ENCODE results near the gene KIRREL3.
"Not testable (repeated sequence)": the region's sequence is repeated elsewhere in the genome, so short reads cannot be mapped to it uniquely, and the experiment has no call there.

KIRREL3 gene

GRCh38 chr11:126381960-126382359, 618.6 kb downstream of the KIRREL3 start:
- not testable (repeated sequence) for DNase-seq (ENCODE audit: low read depth)

DNA sequence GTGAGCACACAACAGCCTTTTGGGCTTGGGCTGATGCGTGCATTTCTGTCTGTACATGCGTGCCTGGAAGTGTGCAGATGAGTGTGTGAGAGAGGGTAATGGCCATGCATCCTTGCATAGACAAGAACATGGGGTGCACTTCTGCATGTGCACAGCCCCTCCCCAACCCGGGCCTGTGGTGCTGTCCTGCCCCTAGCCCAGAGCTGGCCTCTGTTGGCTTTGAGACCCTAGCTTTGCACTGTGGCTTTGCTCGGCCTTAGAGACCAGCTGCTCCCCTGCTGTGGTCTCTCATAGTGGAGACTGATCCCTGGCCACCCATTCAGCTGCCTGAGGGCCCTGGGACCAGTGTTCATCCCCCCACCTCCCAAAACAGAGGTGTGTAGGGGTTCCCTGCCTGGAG, 619.7 kb downstream of the KIRREL3 start:
- DNase-seq (ENCODE audit: low read depth) = no peak

DNA sequence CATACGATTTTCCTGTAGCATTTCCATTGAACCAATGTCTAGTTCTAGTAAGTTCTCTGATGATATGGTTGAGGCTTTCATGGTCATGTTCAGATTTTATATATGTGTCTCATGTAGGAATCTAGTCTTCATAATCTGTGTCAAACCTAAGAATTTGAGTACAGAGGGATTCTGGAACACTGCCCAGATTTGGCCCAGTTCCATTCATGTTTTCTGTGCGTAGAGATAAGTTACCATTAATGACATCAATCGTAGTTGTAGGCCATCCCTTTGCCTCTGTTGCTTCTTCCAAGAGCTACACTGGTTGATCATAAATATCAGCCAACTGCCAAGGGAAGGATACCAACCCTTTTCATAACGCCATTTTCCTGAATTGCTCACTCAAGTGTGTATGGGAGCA, 621.8 kb downstream of the KIRREL3 start:
- no peak for DNase-seq (ENCODE audit: low read depth)

DNA sequence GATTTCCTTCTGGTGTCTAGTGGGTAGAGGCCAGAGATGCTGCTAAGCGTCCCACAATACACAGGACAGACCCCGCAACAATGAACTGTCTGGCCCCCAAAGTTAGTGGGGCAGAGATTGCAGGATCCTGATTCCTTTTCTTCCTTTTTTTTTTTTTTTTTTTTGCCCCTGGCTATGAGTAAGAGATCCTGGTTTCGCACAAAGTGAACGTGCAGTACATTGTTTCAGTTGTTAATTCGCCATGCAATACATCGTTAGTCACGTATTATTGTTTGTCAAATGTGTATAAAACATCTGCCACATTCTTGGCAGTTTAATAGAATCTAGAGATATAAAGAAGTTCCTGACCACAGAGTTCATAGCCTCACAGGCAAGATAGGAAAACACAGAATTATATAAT, 624.8 kb downstream of the KIRREL3 start:
- DNase-seq (ENCODE audit: low read depth) = no peak

DNA sequence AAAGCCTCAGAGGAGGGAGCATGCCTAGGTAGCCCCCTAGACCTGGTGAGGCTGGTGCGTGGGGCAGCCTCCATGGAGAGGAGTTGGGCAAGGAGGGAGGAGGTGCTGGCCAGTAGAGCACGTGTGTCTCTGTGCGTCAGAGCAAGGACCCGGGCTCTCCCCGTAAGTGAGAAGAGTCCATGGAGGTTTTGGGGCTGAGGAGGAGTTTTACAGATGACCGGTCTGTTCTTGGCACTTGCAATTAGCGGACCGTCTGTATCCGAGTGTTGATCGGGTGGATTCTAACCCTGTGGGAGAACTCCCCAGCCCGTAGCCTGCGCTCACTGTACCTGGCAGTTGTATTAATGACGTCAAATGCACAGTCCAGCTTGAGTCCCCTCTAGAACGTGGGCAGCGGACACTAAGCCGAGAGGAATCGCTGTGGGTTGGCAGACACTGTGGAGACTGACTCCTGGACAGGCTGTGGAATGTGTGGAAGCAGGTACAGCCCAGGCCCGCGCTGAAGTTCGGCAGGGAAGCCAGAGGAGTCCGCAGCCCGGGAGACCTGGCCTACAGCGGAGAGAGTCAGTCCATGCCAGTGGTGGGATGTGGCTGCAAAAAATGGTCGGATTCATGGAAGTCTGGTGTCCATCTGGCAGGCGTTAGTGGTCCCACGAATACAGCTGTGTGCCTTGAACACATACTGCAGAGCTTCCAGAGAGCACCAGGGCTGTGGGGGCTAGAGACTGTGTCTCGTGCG, 625.8 kb downstream of the KIRREL3 start:
- not testable (repeated sequence) for DNase-seq (ENCODE audit: low read depth)

GRCh38 chr11:126373389-126374066, 627.0 kb downstream of the KIRREL3 start:
- DNase-seq (ENCODE audit: low read depth) = not testable (repeated sequence)
